Suprapubic skin (tissue), 4 donors: ENCODE measurements around the gene BAZ1A. TPM values are rescaled to one million over a fixed set of nuclear protein-coding genes. Genes with fewer than 3 reads are reported as not detected.

ENCODE experiments used
- DNase-seq, 2 donors: peaks; one replicate each; pipeline ENCODE4 v3.0.0-alpha.2; 2019; ENCODE audit warnings: low spot score in 2 of 2
- H3K27ac ChIP-seq: fragments of 200-600 bp; sonication (generic); one replicate; pipeline ENCODE4 v1.5.1; 2019
- H3K27me3 ChIP-seq: fragments of 200-600 bp; sonication (generic); one replicate; pipeline ENCODE4 v1.5.1; 2019
- H3K36me3 ChIP-seq: fragments of 200-600 bp; sonication (generic); one replicate; pipeline ENCODE4 v1.5.1; 2019
- H3K4me1 ChIP-seq: fragments of 200-600 bp; sonication (generic); one replicate; pipeline ENCODE4 v1.5.1; 2019
- H3K4me3 ChIP-seq: fragments of 200-600 bp; sonication (generic); one replicate; pipeline ENCODE4 v1.5.1; 2019; ENCODE audit warnings: mild to moderate bottlenecking
- H3K9me3 ChIP-seq: fragments of 200-600 bp; sonication (generic); one replicate; pipeline ENCODE4 v1.5.1; 2019
- CTCF ChIP-seq, 2 donors: fragments of 200-600 bp in 1 of 2; fragments of 450-650 bp in 1 of 2; sonication (generic) in 1 of 2; IDR thresholded peaks; one replicate each; pipeline ENCODE4 v1.5.1; 2016 to 2019; ENCODE audit warnings: antibody characterized with exemption in 2 of 2, mild to moderate bottlenecking in 1 of 2, moderate library complexity in 1 of 2
- EP300 ChIP-seq: sonication (generic); formaldehyde crosslinking; IDR thresholded peaks from one replicate; pipeline ENCODE4 v1.6.1; 2017; ENCODE audit warnings: antibody characterized with exemption
- POLR2A ChIP-seq, 2 donors: fragments of 450-650 bp; IDR thresholded peaks; one replicate each; pipeline ENCODE4 v1.6.1; 2017; ENCODE audit warnings: antibody characterized with exemption in 2 of 2, mild to moderate bottlenecking in 2 of 2, moderate library complexity in 2 of 2
- POLR2AphosphoS5 ChIP-seq, 3 donors: sonication (generic); formaldehyde crosslinking; IDR thresholded peaks; one replicate each; pipeline ENCODE4 v1.6.1; 2017; ENCODE audit warnings: antibody characterized with exemption in 3 of 3
- WGBS: methylation state at CpG from one replicate; pipeline ENCODE4 v1.1.5; 2018; 5-methylcytosine and 5-hydroxymethylcytosine counted together
- total RNA-seq, 4 donors: library from RNA; depleted of rRNA; stranded (reverse); fragments of >200 nt; gene quantifications; one replicate each; pipeline ENCODE4 v1.1.0, GENCODE V29; 2016

The BAZ1A gene
- total RNA-seq, 4 donors from 2014 or later, result 37.0 to 95.1 (median 55.7) TPM

GRCh38 chr14:34797747-34798583 lies 77.2 kb downstream of the BAZ1A start:
- H3K27me3 ChIP-seq, result no peaks in the 10 kb centered on the region
- DNase-seq, result no peak
- peaks cover 78% of the 10 kb centered on the region for H3K36me3 ChIP-seq
- H3K27ac ChIP-seq, result no peak overlapping the region
- TF ChIP-seq POLR2AphosphoS5 (IDR thresholded peaks at IDR 0.05) (no peak), EP300 (no peak), CTCF (IDR thresholded peaks at IDR 0.05) (no peak), POLR2A (IDR thresholded peaks at IDR 0.05) (no peak)
- WGBS, result 94% methylated on average over 23 of the region's 24 CpGs
- no peaks in the 10 kb centered on the region for H3K4me1 ChIP-seq
- no peak overlapping the region for H3K4me3 ChIP-seq
- no peaks in the 10 kb centered on the region for H3K9me3 ChIP-seq

GRCh38 chr14:34796902-34797301 lies 78.3 kb downstream of the BAZ1A start:
- no peak for DNase-seq
- TF ChIP-seq CTCF (IDR thresholded peaks at IDR 0.05) (no peak), POLR2A (IDR thresholded peaks at IDR 0.05) (no peak), POLR2AphosphoS5 (IDR thresholded peaks at IDR 0.05) (no peak), EP300 (no peak)
- 96% methylated on average over 1 of the region's 1 CpG for WGBS
- no peaks in the 10 kb centered on the region for H3K27me3 ChIP-seq
- no peaks in the 10 kb centered on the region for H3K4me1 ChIP-seq
- peaks cover 76% of the 10 kb centered on the region for H3K36me3 ChIP-seq
- H3K9me3 ChIP-seq, result no peaks in the 10 kb centered on the region
- no peak overlapping the region for H3K27ac ChIP-seq
- H3K4me3 ChIP-seq, result no peak overlapping the region

DNA sequence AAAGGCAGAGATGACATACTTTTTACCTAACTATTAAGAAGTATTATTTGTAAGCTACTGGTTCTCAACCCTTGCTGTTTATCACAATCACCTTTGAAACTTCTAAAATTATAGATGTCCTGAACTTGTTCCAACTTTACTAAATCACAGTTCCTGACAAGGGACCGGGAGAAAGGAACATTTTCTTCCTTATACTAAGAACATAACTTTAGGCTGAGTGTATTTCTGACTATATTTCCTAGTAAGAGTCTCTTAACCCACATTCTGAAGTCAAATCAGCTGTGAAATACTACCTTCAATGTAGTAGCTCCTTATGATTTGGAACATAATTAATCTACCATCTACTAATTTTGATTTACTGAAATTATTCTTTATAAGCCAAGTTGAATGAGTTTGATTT lies 80.2 kb downstream of the BAZ1A start:
- Histone ChIP-seq H3K4me3 (no peak overlapping the region), H3K27ac (no peak overlapping the region), H3K4me1 (no peaks in the 10 kb centered on the region), H3K27me3 (no peaks in the 10 kb centered on the region), H3K36me3 (peaks cover 78% of the 10 kb centered on the region), H3K9me3 (no peaks in the 10 kb centered on the region)
- 49% methylated on average over 1 of the region's 1 CpG for WGBS
- DNase-seq, result no peak
- TF ChIP-seq POLR2AphosphoS5 (IDR thresholded peaks at IDR 0.05) (no peak), EP300 (no peak), CTCF (IDR thresholded peaks at IDR 0.05) (no peak), POLR2A (IDR thresholded peaks at IDR 0.05) (peak in 1 of 2 donors; percentile 12)

GRCh38 chr14:34794217-34794616 lies 80.9 kb downstream of the BAZ1A start:
- TF ChIP-seq POLR2AphosphoS5 (IDR thresholded peaks at IDR 0.05), result no peak
- TF ChIP-seq CTCF (IDR thresholded peaks at IDR 0.05), result no peak
- TF ChIP-seq POLR2A (IDR thresholded peaks at IDR 0.05), result no peak
- no peak for TF ChIP-seq EP300

DNA sequence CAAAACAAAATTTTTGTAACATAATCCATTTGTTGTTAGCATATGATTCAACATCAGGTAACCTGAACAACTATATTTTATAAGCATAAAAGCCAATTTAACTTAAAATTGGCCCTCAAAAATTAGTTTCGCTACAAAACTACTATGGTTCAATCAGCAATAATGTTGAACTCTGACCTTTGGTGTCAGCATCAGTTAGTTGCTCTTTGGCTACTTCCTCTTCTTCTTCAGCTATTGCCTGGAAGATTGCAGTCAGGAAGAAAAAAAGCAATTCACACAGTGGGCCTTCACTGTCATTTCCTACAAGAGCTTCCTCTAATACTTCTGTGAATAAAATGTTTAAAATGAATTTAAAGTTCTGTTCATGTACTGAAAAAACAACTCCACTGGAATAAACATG lies 82.6 kb downstream of the BAZ1A start:
- no peaks in the 10 kb centered on the region for H3K27me3 ChIP-seq
- no peaks in the 10 kb centered on the region for H3K9me3 ChIP-seq
- TF ChIP-seq CTCF (IDR thresholded peaks at IDR 0.05) (no peak), POLR2AphosphoS5 (IDR thresholded peaks at IDR 0.05) (no peak), EP300 (no peak)
- no peak overlapping the region for H3K4me3 ChIP-seq
- no peak overlapping the region for H3K27ac ChIP-seq
- H3K4me1 ChIP-seq, result no peaks in the 10 kb centered on the region
- peaks cover 64% of the 10 kb centered on the region for H3K36me3 ChIP-seq
- no peak for DNase-seq
- WGBS, result 94% methylated on average over 1 of the region's 1 CpG

More at GRCh38 chr14:34794217-34794616, 80.9 kb downstream of the BAZ1A start:
- no peaks in the 10 kb centered on the region for H3K4me1 ChIP-seq
- H3K27ac ChIP-seq, result no peak overlapping the region
- H3K4me3 ChIP-seq, result no peak overlapping the region
- no peak for DNase-seq
- peaks cover 72% of the 10 kb centered on the region for H3K36me3 ChIP-seq
- H3K9me3 ChIP-seq, result no peaks in the 10 kb centered on the region
- WGBS, result 91% methylated on average over 2 of the region's 2 CpGs
- H3K27me3 ChIP-seq, result no peaks in the 10 kb centered on the region
